GM21717 (cell line): ENCODE results near the gene HOXD8.

Source experiments
- ATAC-seq: cut with Tn5 transposase; IDR thresholded peaks from one replicate; pipeline ENCODE4 v1.9.1; 2021; ENCODE audit warnings: mild to moderate bottlenecking, moderate library complexity; ENCODE audit not compliant: unreplicated experiment

HOXD8 gene

GRCh38 chr2:176128172-176128981 is 1.1 kb upstream of the HOXD8 start:
- ATAC-seq: no peak

- ATAC-seq: no peak
These were observed 275 bp downstream of the HOXD8 start for GRCh38 chr2:176129813-176130146.

- no peak for ATAC-seq
These were observed 847 bp downstream of the HOXD8 start for GRCh38 chr2:176130147-176130956.

GRCh38 chr2:176130957-176131847 is 1.7 kb downstream of the HOXD8 start:
- no peak for ATAC-seq

GRCh38 chr2:176131848-176132158 is 2.3 kb downstream of the HOXD8 start:
- no peak for ATAC-seq

- ATAC-seq: no peak
These were observed 3.0 kb downstream of the HOXD8 start for GRCh38 chr2:176132205-176133171.

- no peak for ATAC-seq
These were observed 3.9 kb downstream of the HOXD8 start for GRCh38 chr2:176133389-176133788.

- no peak for ATAC-seq
These were observed 4.5 kb downstream of the HOXD8 start for GRCh38 chr2:176134035-176134434.

GRCh38 chr2:176135035-176135440 is 5.5 kb downstream of the HOXD8 start:
- no peak for ATAC-seq

- no peak for ATAC-seq
These were observed 7.1 kb downstream of the HOXD8 start for GRCh38 chr2:176136374-176137251.

- ATAC-seq: no peak
These were observed 7.7 kb downstream of the HOXD8 start for GRCh38 chr2:176137252-176137580.

- no peak for ATAC-seq
These were observed 8.4 kb downstream of the HOXD8 start for GRCh38 chr2:176137906-176138305.

- ATAC-seq: no peak
These were observed 9.0 kb downstream of the HOXD8 start for GRCh38 chr2:176138526-176138922.

- no peak for ATAC-seq
These were observed 9.6 kb downstream of the HOXD8 start for GRCh38 chr2:176138923-176139660.

GRCh38 chr2:176139661-176140512 is 10.4 kb downstream of the HOXD8 start:
- no peak for ATAC-seq

- peak; percentile 96 for ATAC-seq
These were observed 11.2 kb downstream of the HOXD8 start for GRCh38 chr2:176140513-176141317.

- no peak for ATAC-seq
These were observed 12.8 kb downstream of the HOXD8 start for GRCh38 chr2:176142281-176142680.
